Sigmoid colon (tissue), 7 donors: ENCODE results near the gene NHSL2. TPM values are rescaled to one million over a fixed set of nuclear protein-coding genes. Genes with fewer than 3 reads are reported as not detected.

Experiments used
- DNase-seq: peaks from one replicate; pipeline ENCODE4 v3.0.0-alpha.2; 2019
- H3K27ac ChIP-seq, 4 donors: fragments of 200-600 bp; sonication (generic); one replicate each; pipeline ENCODE4 v1.5.1; 2016 to 2019; ENCODE audit warnings: mild to moderate bottlenecking in 1 of 4
- H3K27me3 ChIP-seq, 3 donors: fragments of 200-600 bp; sonication (generic); one replicate each; pipeline ENCODE4 v1.5.1; 2019; ENCODE audit warnings: mild to moderate bottlenecking in 1 of 3
- H3K36me3 ChIP-seq, 4 donors: fragments of 200-600 bp; sonication (generic); one replicate each; pipeline ENCODE4 v1.5.1; 2016 to 2019
- H3K4me1 ChIP-seq, 4 donors: fragments of 200-600 bp; sonication (generic); one replicate each; pipeline ENCODE4 v1.5.1; 2017 to 2019
- H3K4me3 ChIP-seq, 4 donors: fragments of 200-600 bp; sonication (generic); one replicate each; pipeline ENCODE4 v1.5.1; 2017 to 2019; ENCODE audit warnings: mild to moderate bottlenecking in 2 of 4, moderate library complexity in 1 of 4
- H3K9me3 ChIP-seq, 4 donors: fragments of 200-600 bp in 3 of 4; sonication (generic) in 3 of 4; one replicate each; pipeline versions ENCODE4 v1.5.1 to v1.6.1; 2013 to 2019
- CTCF ChIP-seq, 4 experiments: fragments of 450-650 bp in 3 of 4; fragments of 200-600 bp in 1 of 4; IDR thresholded peaks; one replicate each; pipeline ENCODE4 v1.5.1; 2016 to 2019; ENCODE audit warnings: antibody characterized with exemption in 4 of 4, mild to moderate bottlenecking in 3 of 4, moderate library complexity in 2 of 4
- EP300 ChIP-seq, 4 donors: sonication (generic); formaldehyde crosslinking; IDR thresholded peaks; one replicate each; pipeline ENCODE4 v1.6.1; 2017; ENCODE audit warnings: antibody characterized with exemption in 4 of 4
- POLR2A ChIP-seq, 2 donors: fragments of 450-650 bp; IDR thresholded peaks; one replicate each; pipeline ENCODE4 v1.6.1; 2016; ENCODE audit warnings: antibody characterized with exemption in 2 of 2, mild to moderate bottlenecking in 2 of 2, moderate library complexity in 2 of 2
- POLR2AphosphoS5 ChIP-seq, 4 donors: sonication (generic); formaldehyde crosslinking; IDR thresholded peaks; one replicate each; pipeline ENCODE4 v1.6.1; 2017; ENCODE audit warnings: antibody characterized with exemption in 4 of 4
- WGBS, 2 donors: extraction: QIAGEN DNeasy Blood & Tissue Kit; methylation state at CpG; one replicate each; pipeline ENCODE4 v1.1.7; 2013; 5-methylcytosine and 5-hydroxymethylcytosine counted together
- intact Hi-C: fragments of 100-400 bp; cut with DNase I; formaldehyde crosslinking; loops from one replicate; pipeline ENCODE4 v1.15.1; 2023
- polyA plus RNA-seq, 3 donors: library from polyadenylated mRNA; stranded (reverse); fragments of 200-250 nt; gene quantifications; one replicate each; pipeline ENCODE4 v1.2.3, GENCODE V29; 2013
- total RNA-seq, 4 donors: library from RNA; depleted of rRNA; stranded (reverse); fragments of >200 nt; gene quantifications; one replicate each; pipeline ENCODE4 v1.1.0, GENCODE V29; 2016
- donor health status: healthy with polysubstance abuse.
- donor health status: Bipolar disorder and iron deficiency.
- donor health status: healthy.

The NHSL2 gene
- total and polyA plus RNA-seq, 7 donors, result under 0.01 to 21.3 (median 8.1) TPM

- Histone ChIP-seq H3K9me3 (no peaks in the 10 kb centered on the region), H3K27me3 (no peaks in the 10 kb centered on the region), H3K36me3 (no peaks in the 10 kb centered on the region), H3K4me1 (peaks cover 0 to 12% (median 8%) of the 10 kb centered on the region in 4 donors), H3K27ac (no peak overlapping the region), H3K4me3 (no peak overlapping the region)
- 93 to 97% methylated on average over 2 of the region's 2 CpGs for WGBS, 2 donors
- intact Hi-C loops, result no loop called here
- no peak for TF ChIP-seq POLR2A (IDR thresholded peaks at IDR 0.05)
- TF ChIP-seq POLR2AphosphoS5 (IDR thresholded peaks at IDR 0.05), result no peak
- TF ChIP-seq CTCF (IDR thresholded peaks at IDR 0.05), result no peak
- TF ChIP-seq EP300 (IDR thresholded peaks at IDR 0.05), result no peak
- DNase-seq, result no peak
These were observed 94.4 kb downstream of the NHSL2 start for GRCh38 chrX:72005046-72005445.

GRCh38 chrX:72006461-72006860, 95.8 kb downstream of the NHSL2 start:
- Histone ChIP-seq H3K36me3 (no peaks in the 10 kb centered on the region), H3K9me3 (no peaks in the 10 kb centered on the region), H3K27ac (no peak overlapping the region), H3K4me1 (peaks cover 0 to 12% (median 8%) of the 10 kb centered on the region in 4 donors), H3K4me3 (no peak overlapping the region), H3K27me3 (no peaks in the 10 kb centered on the region)
- TF ChIP-seq CTCF (IDR thresholded peaks at IDR 0.05) (no peak), POLR2AphosphoS5 (IDR thresholded peaks at IDR 0.05) (no peak), POLR2A (IDR thresholded peaks at IDR 0.05) (no peak), EP300 (IDR thresholded peaks at IDR 0.05) (no peak)
- intact Hi-C loops, result no loop called here
- DNase-seq, result no peak
- 88 to 92% methylated on average over 4 of the region's 4 CpGs for WGBS, 2 donors

GRCh38 chrX:72009731-72010130, 99.1 kb downstream of the NHSL2 start:
- DNase-seq, result no peak
- no peaks in the 10 kb centered on the region for H3K27me3 ChIP-seq
- no peaks in the 10 kb centered on the region for H3K36me3 ChIP-seq
- no peak overlapping the region for H3K27ac ChIP-seq
- 95 to 98% methylated on average over 2 of the region's 2 CpGs for WGBS, 2 donors
- intact Hi-C loops, result no loop called here
- no peaks in the 10 kb centered on the region for H3K4me1 ChIP-seq
- no peaks in the 10 kb centered on the region for H3K9me3 ChIP-seq
- no peak overlapping the region for H3K4me3 ChIP-seq
- no peak for TF ChIP-seq POLR2AphosphoS5 (IDR thresholded peaks at IDR 0.05)
- no peak for TF ChIP-seq CTCF (IDR thresholded peaks at IDR 0.05)
- TF ChIP-seq EP300 (IDR thresholded peaks at IDR 0.05), result no peak
- TF ChIP-seq POLR2A (IDR thresholded peaks at IDR 0.05), result no peak

GRCh38 chrX:72011734-72012133, 101.1 kb downstream of the NHSL2 start:
- H3K4me1 ChIP-seq, result no peaks in the 10 kb centered on the region
- WGBS, 2 donors, result 82 to 86% methylated on average over 2 of the region's 2 CpGs
- no peak for TF ChIP-seq POLR2A (IDR thresholded peaks at IDR 0.05)
- DNase-seq, result no peak
- H3K27ac ChIP-seq, result no peak overlapping the region
- intact Hi-C loops, result no loop called here
- no peaks in the 10 kb centered on the region for H3K9me3 ChIP-seq
- H3K27me3 ChIP-seq, result no peaks in the 10 kb centered on the region
- no peak overlapping the region for H3K4me3 ChIP-seq
- no peaks in the 10 kb centered on the region for H3K36me3 ChIP-seq

GRCh38 chrX:72015383-72015782, 104.7 kb downstream of the NHSL2 start:
- Histone ChIP-seq H3K27ac (no peak overlapping the region), H3K4me1 (peaks cover 0 to 27% (median 14%) of the 10 kb centered on the region in 4 donors), H3K9me3 (no peaks in the 10 kb centered on the region), H3K4me3 (no peak overlapping the region), H3K27me3 (no peaks in the 10 kb centered on the region), H3K36me3 (no peaks in the 10 kb centered on the region)
- WGBS, 2 donors, result 68 to 87% methylated on average over 3 of the region's 3 CpGs
- TF ChIP-seq CTCF (IDR thresholded peaks at IDR 0.05) (no peak), POLR2AphosphoS5 (IDR thresholded peaks at IDR 0.05) (no peak), EP300 (IDR thresholded peaks at IDR 0.05) (no peak), POLR2A (IDR thresholded peaks at IDR 0.05) (no peak)
- intact Hi-C loops, result loop anchor here (5.0 kb wide), 1 partner anchor 167 kb away; the partner anchor contains the start of gene PIN4
- DNase-seq, result no peak
